H1 (cell line): ENCODE results near the gene DFFB. TPM values are rescaled to one million over a fixed set of nuclear protein-coding genes. Genes with fewer than 3 reads are reported as not detected.

Experiments used
- CTCF ChIA-PET: fragments of 300-600 bp; sonication (Branson Sonifier 250); formaldehyde crosslinking; loops from one replicate; lab custom pipeline; 2021; ENCODE audit not compliant: partially characterized antibody; lab: Charles Lee
- POLR2A ChIA-PET: fragments of 300-600 bp; sonication (Branson Sonifier 250); formaldehyde crosslinking; loops from one replicate; lab custom pipeline; 2021; ENCODE audit warnings: inconsistent platforms; ENCODE audit not compliant: partially characterized antibody; lab: Charles Lee
- DNase-seq, 2 experiments: peaks; one replicate each; pipeline versions ENCODE4 v3.0.0 to v3.0.0-alpha.2; 2010 to 2022; ENCODE audit warnings: low spot score in 2 of 2, low read depth in 1 of 2, mixed read lengths in 1 of 2
- FAIRE-seq: peaks from 2 replicates; lab custom pipeline; 2011; peaks lifted over from hg19 to GRCh38; lab: Jason Lieb, UNC
- H2AFZ ChIP-seq: 2 replicates; pipeline ENCODE4 v1.8.1; 2012; ENCODE audit warnings: low read length, inconsistent platforms
- H2AK5ac ChIP-seq: 2 replicates; pipeline ENCODE4 v1.6.1; 2013; ENCODE audit warnings: low read depth, low read length
- H2BK120ac ChIP-seq: replicated peaks from 2 replicates; pipeline ENCODE3; 2013; ENCODE audit warnings: low read depth, low read length, inconsistent platforms
- H2BK12ac ChIP-seq: 2 replicates; pipeline ENCODE4 v1.6.1; 2013; ENCODE audit warnings: low read depth, low read length
- H2BK15ac ChIP-seq: 2 replicates; pipeline ENCODE4 v1.6.1; 2013; ENCODE audit warnings: low read length
- H2BK20ac ChIP-seq: 2 replicates; pipeline ENCODE4 v1.6.1; 2013; ENCODE audit warnings: low read length
- H2BK5ac ChIP-seq: 2 replicates; pipeline ENCODE4 v1.6.1; 2013; ENCODE audit warnings: low read depth, low read length
- H3K14ac ChIP-seq: 2 replicates; pipeline ENCODE4 v1.6.1; 2013; ENCODE audit warnings: inconsistent platforms; ENCODE audit not compliant: insufficient read length
- H3K18ac ChIP-seq: 2 replicates; pipeline ENCODE4 v1.6.1; 2013; ENCODE audit warnings: low read length; ENCODE audit errors: extremely low read depth
- H3K23ac ChIP-seq: 2 replicates; pipeline ENCODE4 v1.6.1; 2013; ENCODE audit warnings: inconsistent platforms; ENCODE audit not compliant: insufficient read length
- H3K23me2 ChIP-seq: 2 replicates; pipeline ENCODE4 v1.6.1; 2013; ENCODE audit warnings: low read depth, low read length
- H3K27ac ChIP-seq: 2 replicates; pipeline ENCODE4 v1.6.1; 2011; ENCODE audit warnings: low read depth, low read length, inconsistent platforms
- H3K27me3 ChIP-seq, 4 experiments: replicated peaks in 1 of 4; 1 replicate in 1 of 4; 2 replicates in 3 of 4; pipeline versions ENCODE4 v1.6.1 to v1.8.1; 2011 to 2013; ENCODE audit warnings: low read length in 3 of 4, mild to moderate bottlenecking in 3 of 4, inconsistent platforms in 2 of 4, mixed read lengths in 2 of 4, moderate library complexity in 1 of 4; ENCODE audit not compliant: control insufficient read depth in 3 of 4, insufficient read depth in 3 of 4; ENCODE audit errors: extremely low read depth in 1 of 4
- H3K36me3 ChIP-seq, 4 experiments: 2 replicates each; pipeline versions ENCODE4 v1.6.1 to v1.8.1; 2011 to 2013; ENCODE audit warnings: mild to moderate bottlenecking in 4 of 4, low read length in 3 of 4, moderate library complexity in 2 of 4, control low read depth in 1 of 4, inconsistent platforms in 1 of 4; ENCODE audit not compliant: insufficient read depth in 4 of 4, control insufficient read depth in 2 of 4
- H3K4ac ChIP-seq: replicated peaks from 2 replicates; pipeline ENCODE3; 2013; ENCODE audit warnings: low read length, low read depth, mixed read lengths, inconsistent platforms; ENCODE audit not compliant: insufficient read length
- H3K4me1 ChIP-seq, 4 experiments: replicated peaks in 1 of 4; 1 replicate in 1 of 4; 2 replicates in 3 of 4; pipeline versions ENCODE4 v1.6.1 to v1.8.1; 2011 to 2013; ENCODE audit warnings: low read length in 3 of 4, inconsistent platforms in 2 of 4, mixed read lengths in 1 of 4; ENCODE audit not compliant: insufficient read depth in 4 of 4, control insufficient read depth in 3 of 4
- H3K4me2 ChIP-seq, 2 experiments: 2 replicates each; pipeline versions ENCODE4 v1.6.1 to v1.8.1; 2011 to 2013; ENCODE audit warnings: low read depth in 2 of 2, low read length in 2 of 2, control low read depth in 1 of 2, inconsistent platforms in 1 of 2, mild to moderate bottlenecking in 1 of 2; ENCODE audit not compliant: insufficient read depth in 1 of 2
- H3K4me3 ChIP-seq, 4 experiments: fragments of 200-600, 300-600 bp in 1 of 4; sonication (generic), shearing (Covaris generic), sonication (Bioruptor Twin) in 1 of 4; 2 replicates each; pipeline versions ENCODE4 v1.5.1 to v1.8.1; 2011 to 2016; ENCODE audit warnings: low read length in 4 of 4, low read depth in 3 of 4, control low read depth in 2 of 4, inconsistent platforms in 2 of 4, mild to moderate bottlenecking in 2 of 4, mixed read lengths in 1 of 4, moderate library complexity in 1 of 4; ENCODE audit not compliant: insufficient read depth in 2 of 4; ENCODE audit errors: extremely low read depth in 1 of 4
- H3K56ac ChIP-seq: replicated peaks from 2 replicates; pipeline ENCODE3; 2013; ENCODE audit warnings: low read depth, mild to moderate bottlenecking, mixed read lengths, low read length, inconsistent platforms; ENCODE audit not compliant: insufficient read length
- H3K79me1 ChIP-seq: 2 replicates; pipeline ENCODE4 v1.6.1; 2013; ENCODE audit warnings: low read depth, low read length, control low read depth
- H3K79me2 ChIP-seq, 2 experiments: 2 replicates each; pipeline versions ENCODE4 v1.6.1 to v1.8.1; 2012 to 2013; ENCODE audit warnings: low read length in 2 of 2, mild to moderate bottlenecking in 2 of 2, inconsistent platforms in 1 of 2; ENCODE audit not compliant: insufficient read depth in 2 of 2, control insufficient read depth in 1 of 2
- H3K9ac ChIP-seq, 4 experiments: replicated peaks in 1 of 4; 1 replicate in 1 of 4; 2 replicates in 3 of 4; pipeline versions ENCODE4 v1.6.1 to v1.8.1; 2011 to 2013; ENCODE audit warnings: low read depth in 3 of 4, low read length in 3 of 4, control low read depth in 2 of 4, mild to moderate bottlenecking in 2 of 4, moderate library complexity in 2 of 4, inconsistent platforms in 1 of 4; ENCODE audit errors: extremely low read depth in 1 of 4
- H3K9me3 ChIP-seq, 2 experiments: 2 replicates each; pipeline versions ENCODE4 v1.6.1 to v1.8.1; 2012 to 2013; ENCODE audit warnings: mild to moderate bottlenecking in 2 of 2, moderate library complexity in 2 of 2, control low read depth in 1 of 2, inconsistent platforms in 1 of 2, low read depth in 1 of 2, low read length in 1 of 2, mixed read lengths in 1 of 2; ENCODE audit not compliant: insufficient read depth in 2 of 2
- H4K20me1 ChIP-seq, 2 experiments: replicated peaks in 1 of 2; 2 replicates each; pipeline versions ENCODE3 to v1.8.1; 2011 to 2013; ENCODE audit warnings: inconsistent platforms in 2 of 2, low read length in 2 of 2, mild to moderate bottlenecking in 1 of 2; ENCODE audit not compliant: insufficient read depth in 2 of 2, control insufficient read depth in 1 of 2
- H4K5ac ChIP-seq: 2 replicates; pipeline ENCODE4 v1.6.1; 2013; ENCODE audit warnings: low read length, low read depth, mixed read lengths, inconsistent platforms; ENCODE audit not compliant: insufficient read length
- H4K8ac ChIP-seq: 2 replicates; pipeline ENCODE4 v1.8.0; 2013; ENCODE audit warnings: mild to moderate bottlenecking, moderate library complexity, low read length, inconsistent platforms; ENCODE audit not compliant: insufficient read depth; ENCODE audit errors: extremely low read depth
- H4K91ac ChIP-seq: replicated peaks from 2 replicates; pipeline ENCODE3; 2013; ENCODE audit warnings: low read length, mixed read lengths, inconsistent platforms; ENCODE audit not compliant: insufficient read length
- FOSL1 ChIP-seq: IDR thresholded peaks from 2 replicates; pipeline ENCODE4 v1.6.1; 2011; ENCODE audit warnings: mild to moderate bottlenecking, low read depth, low read length, moderate library complexity; ENCODE audit not compliant: insufficient read depth
- HDAC6 ChIP-seq: IDR thresholded peaks from one replicate; pipeline ENCODE4 v1.7.1; 2012; ENCODE audit warnings: low read depth, mild to moderate bottlenecking, inconsistent platforms, low read length, moderate library complexity
- JUND ChIP-seq: IDR thresholded peaks from 2 replicates; pipeline ENCODE4 v1.6.1; 2011; ENCODE audit warnings: mild to moderate bottlenecking, improper control_type of control experiment, low read length
- KDM1A ChIP-seq: fragments of 200-600, 300-600 bp; sonication (generic); IDR thresholded peaks from 2 replicates; pipeline ENCODE4 v1.7.1; 2016; ENCODE audit warnings: mild to moderate bottlenecking, low read length, borderline replicate concordance
- POU5F1 ChIP-seq: IDR thresholded peaks from 2 replicates; pipeline ENCODE4 v1.6.1; 2011; ENCODE audit warnings: low read depth, mild to moderate bottlenecking, low read length, moderate library complexity
- RAD21 ChIP-seq, 2 experiments: IDR thresholded peaks in 1 of 2; conservative IDR thresholded peaks in 1 of 2; 2 replicates each; pipeline ENCODE4 v1.6.1; 2011; ENCODE audit warnings: low read depth in 2 of 2, low read length in 2 of 2, improper control_type of control experiment in 1 of 2, inconsistent platforms in 1 of 2, mild to moderate bottlenecking in 1 of 2, moderate library complexity in 1 of 2
- WGBS, 2 experiments: shearing (Covaris generic) in 1 of 2; methylation state at CpG; one replicate each; pipeline versions ENCODE4 v1.1.6 to v1.1.7; 2013 to 2015; ENCODE audit warnings: low lambda C conversion rate in 2 of 2, mixed read lengths in 2 of 2, inconsistent platforms in 1 of 2, low coverage in 1 of 2, missing lambda C conversion rate in 1 of 2; ENCODE audit not compliant: insufficient replicate concordance in 2 of 2, insufficient coverage in 1 of 2, insufficient read length in 1 of 2; ENCODE audit errors: extremely low coverage in 1 of 2, missing lambda C conversion rate in 1 of 2; 5-methylcytosine and 5-hydroxymethylcytosine counted together
- polyA plus RNA-seq, 7 experiments: library from polyadenylated mRNA; depleted of rRNA in 3 of 7; stranded (reverse) in 5 of 7; unstranded in 2 of 7; fragments of >200 nt in 5 of 7; fragments of 200-250 nt in 2 of 7; gene quantifications; 1 replicate in 5 of 7; 2 replicates in 1 of 7; 4 replicates in 1 of 7; pipeline versions ENCODE4 v1.2.1 to v1.2.3, GENCODE V29; 2011 to 2013; ENCODE audit warnings: missing spikeins in 2 of 7, mixed read lengths in 2 of 7
- total RNA-seq: library from RNA; stranded (reverse); fragmentation: NEBNext Ultra II Directional; extraction: Animal tissue kit (Norgen Biotek cat#: 25700); gene quantifications from 2 replicates; pipeline ENCODE4 v1.2.1, GENCODE V29; 2021
- TF ChIP-seq, protein P1 (sequence below), 3 experiments: IDR thresholded peaks; 1 replicate in 2 of 3; 2 replicates in 1 of 3; pipeline versions ENCODE4 v1.5.1 to v1.6.1; 2011; ENCODE audit warnings: low read length in 3 of 3, mild to moderate bottlenecking in 3 of 3, inconsistent platforms in 2 of 3, low read depth in 1 of 3, moderate library complexity in 1 of 3; ENCODE audit not compliant: insufficient read depth in 1 of 3; ENCODE audit errors: control extremely low read depth in 1 of 3

The DFFB gene
- total and polyA plus RNA-seq, 2 of the 8 experiments (the other 6 are each of a cell fraction or from before 2014, with no cell fraction given) = 8.6 to 11.9 TPM

- H4K8ac ChIP-seq = no peak overlapping the region; the same call in 1 of the 2 replicates
- H3K27me3 ChIP-seq = peaks cover 0 to 3% (median 0%) of the 10 kb centered on the region in 4 experiments; a peak in 1 of 7 replicates
- no peak overlapping the region for H3K4me2 ChIP-seq
- H2BK20ac ChIP-seq = no peak overlapping the region
- H3K9ac ChIP-seq = no peak overlapping the region
- H3K9me3 ChIP-seq = no peaks in the 10 kb centered on the region
- H3K36me3 ChIP-seq = no peaks in the 10 kb centered on the region; a peak in 1 of 8 replicates
- H3K23me2 ChIP-seq = peaks cover 8% of the 10 kb centered on the region; the same call in 1 of the 2 replicates
- CTCF ChIA-PET = no interaction called here
- H2BK120ac ChIP-seq = no peak overlapping the region
- no peak overlapping the region for H4K5ac ChIP-seq
- H2BK5ac ChIP-seq = no peak overlapping the region
- H3K23ac ChIP-seq = no peak overlapping the region
- peaks cover 0 to 3% of the 10 kb centered on the region in 2 experiments for H4K20me1 ChIP-seq
- no peak overlapping the region for H2BK15ac ChIP-seq
- no peak overlapping the region for H3K4ac ChIP-seq
- H3K79me2 ChIP-seq = no peaks in the 10 kb centered on the region
- FAIRE-seq (no peak), DNase-seq (no peak)
- no peak overlapping the region for H2AK5ac ChIP-seq
- H3K56ac ChIP-seq = no peak overlapping the region
- H3K27ac ChIP-seq = no peak overlapping the region
- peaks cover 2% of the 10 kb centered on the region; the same call in 1 of the 2 replicates for H3K79me1 ChIP-seq
- H3K4me3 ChIP-seq = no peak overlapping the region
- 81% methylated on average over 13 of the region's 13 CpGs; no CpG with 5 or more reads in 1 of the 2 experiments for WGBS, 2 experiments
- H3K14ac ChIP-seq = no peak overlapping the region
- H3K18ac ChIP-seq = no peak overlapping the region
- POLR2A ChIA-PET = no interaction called here
- H3K4me1 ChIP-seq = peaks cover 0 to 3% (median 0%) of the 10 kb centered on the region in 4 experiments; a peak in 2 of 7 replicates
- H2BK12ac ChIP-seq = no peak overlapping the region
- H2AFZ ChIP-seq = no peak overlapping the region
- no peak overlapping the region for H4K91ac ChIP-seq
- TF ChIP-seq, protein P1, sequence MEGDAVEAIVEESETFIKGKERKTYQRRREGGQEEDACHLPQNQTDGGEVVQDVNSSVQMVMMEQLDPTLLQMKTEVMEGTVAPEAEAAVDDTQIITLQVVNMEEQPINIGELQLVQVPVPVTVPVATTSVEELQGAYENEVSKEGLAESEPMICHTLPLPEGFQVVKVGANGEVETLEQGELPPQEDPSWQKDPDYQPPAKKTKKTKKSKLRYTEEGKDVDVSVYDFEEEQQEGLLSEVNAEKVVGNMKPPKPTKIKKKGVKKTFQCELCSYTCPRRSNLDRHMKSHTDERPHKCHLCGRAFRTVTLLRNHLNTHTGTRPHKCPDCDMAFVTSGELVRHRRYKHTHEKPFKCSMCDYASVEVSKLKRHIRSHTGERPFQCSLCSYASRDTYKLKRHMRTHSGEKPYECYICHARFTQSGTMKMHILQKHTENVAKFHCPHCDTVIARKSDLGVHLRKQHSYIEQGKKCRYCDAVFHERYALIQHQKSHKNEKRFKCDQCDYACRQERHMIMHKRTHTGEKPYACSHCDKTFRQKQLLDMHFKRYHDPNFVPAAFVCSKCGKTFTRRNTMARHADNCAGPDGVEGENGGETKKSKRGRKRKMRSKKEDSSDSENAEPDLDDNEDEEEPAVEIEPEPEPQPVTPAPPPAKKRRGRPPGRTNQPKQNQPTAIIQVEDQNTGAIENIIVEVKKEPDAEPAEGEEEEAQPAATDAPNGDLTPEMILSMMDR (IDR thresholded peaks at IDR 0.05; ENCODE audit: control extremely low read depth in 1 of 3, insufficient read depth in 1 of 3, low read depth in 1 of 3, low read length in 3 of 3) = no peak
- no peak for TF ChIP-seq KDM1A
- TF ChIP-seq POU5F1 = no peak
- TF ChIP-seq JUND = no peak
- no peak for TF ChIP-seq RAD21 (IDR thresholded peaks at IDR 0.05 in 1 of 2, conservative IDR thresholded peaks at IDR 0.05 in 1 of 2; ENCODE audit: low read depth in 2 of 2, low read length in 2 of 2)
- TF ChIP-seq FOSL1 = no peak
- no peak for TF ChIP-seq HDAC6
Measured at GRCh38 chr1:3924186-3924824, 67.0 kb downstream of the DFFB start.
